ENCODE measurements around the gene WNT3. TPM values are rescaled to one million over a fixed set of nuclear protein-coding genes. Genes with fewer than 3 reads are reported as not detected.
"Not testable (repeated sequence)": the region's sequence is repeated elsewhere in the genome, so short reads cannot be mapped to it uniquely, and the experiment has no call there.

Gene WNT3
- total and polyA plus RNA-seq, 8 donors = 0.24 to 0.72 (median 0.38) TPM

- Histone ChIP-seq H3K36me3 (no peaks in the 10 kb centered on the region), H3K4me3 (peak overlapping the region in 1 of 4 donors; percentile 4)
- peak in 3 of 6 donors; percentile 11 to 60 (median 59) for DNase-seq
These were observed 48.7 kb downstream of the WNT3 start for GRCh38 chr17:46769531-46770438.

GRCh38 chr17:46768896-46769295 is 49.6 kb downstream of the WNT3 start:
- FAIRE-seq; intact Hi-C loops (cut with DNase I): not testable (repeated sequence)

More at GRCh38 chr17:46769531-46770438, 48.7 kb downstream of the WNT3 start:
- Histone ChIP-seq H3K27me3 (no peaks in the 10 kb centered on the region), H3K4me1 (peaks cover 7 to 8% (median 8%) of the 10 kb centered on the region in 3 donors), H3K9me3 (no peaks in the 10 kb centered on the region), H3K27ac (no peak overlapping the region)
- WGBS, 2 donors = 69 to 79% methylated on average over 56 of the region's 56 CpGs
- ATAC-seq (no peak), FAIRE-seq (no peak)
- no peak for TF ChIP-seq CTCF (IDR thresholded peaks at IDR 0.05)
- intact Hi-C loops (cut with DNase I) = no loop called here

GRCh38 chr17:46768540-46768870 is 50.0 kb downstream of the WNT3 start:
- ATAC-seq = no peak
- FAIRE-seq = no peak
- peaks cover 8 to 13% (median 10%) of the 10 kb centered on the region in 3 donors for H3K4me1 ChIP-seq

More at GRCh38 chr17:46768896-46769295, 49.6 kb downstream of the WNT3 start:
- H3K9me3 ChIP-seq, H3K27ac ChIP-seq, H3K36me3 ChIP-seq, H3K4me3 ChIP-seq, H3K27me3 ChIP-seq, ATAC-seq: not testable (repeated sequence)
- peak in 1 of 6 donors; percentile 12 for DNase-seq
- 95% methylated on average over 14 of the region's 14 CpGs for WGBS, 2 donors
- H3K4me1 ChIP-seq = peaks cover 8 to 13% (median 10%) of the 10 kb centered on the region in 3 donors

GRCh38 chr17:46766493-46767491 is 51.7 kb downstream of the WNT3 start:
- H3K36me3 ChIP-seq = no peaks in the 10 kb centered on the region
- no peaks in the 10 kb centered on the region for H3K27me3 ChIP-seq
- WGBS, 2 donors = 91 to 92% methylated on average over 21 of the region's 21 CpGs
- FAIRE-seq = no peak
- H3K9me3 ChIP-seq = no peaks in the 10 kb centered on the region
- peak in 2 of 6 donors; percentile 6 to 21 for DNase-seq
- H3K27ac ChIP-seq = no peak overlapping the region
- TF ChIP-seq CTCF (IDR thresholded peaks at IDR 0.05) = no peak
- ATAC-seq = no peak
- H3K4me3 ChIP-seq = no peak overlapping the region
- H3K4me1 ChIP-seq = peaks cover 8 to 13% (median 10%) of the 10 kb centered on the region in 3 donors
- intact Hi-C loops (cut with DNase I) = no loop called here

More at GRCh38 chr17:46768540-46768870, 50.0 kb downstream of the WNT3 start:
- intact Hi-C loops (cut with DNase I) = no loop called here
- 86 to 89% methylated on average over 15 of the region's 15 CpGs for WGBS, 2 donors
- Histone ChIP-seq H3K27me3 (no peaks in the 10 kb centered on the region), H3K36me3 (no peaks in the 10 kb centered on the region), H3K27ac (no peak overlapping the region), H3K9me3 (no peaks in the 10 kb centered on the region), H3K4me3 (no peak overlapping the region)
- TF ChIP-seq CTCF (IDR thresholded peaks at IDR 0.05) = no peak
- DNase-seq = peak in 2 of 6 donors; percentile 47 to 76

- Histone ChIP-seq H3K36me3 (no peaks in the 10 kb centered on the region), H3K9me3 (no peaks in the 10 kb centered on the region), H3K4me1 (peaks cover 8 to 13% (median 10%) of the 10 kb centered on the region in 3 donors), H3K27ac (no peak overlapping the region), H3K27me3 (no peaks in the 10 kb centered on the region), H3K4me3 (no peak overlapping the region)
- DNase-seq = peak in 3 of 6 donors; percentile 11 to 60 (median 53)
- 92 to 93% methylated on average over 12 of the region's 12 CpGs for whole genome bisulfite sequencing, 2 donors
- intact Hi-C loops (cut with DNase I) = no loop called here
- no peak for TF ChIP-seq CTCF (IDR thresholded peaks at IDR 0.05)
- no peak for FAIRE-seq
- peak in 2 of 4 donors; percentile 4 to 8 for ATAC-seq
These were observed 53.0 kb downstream of the WNT3 start for GRCh38 chr17:46765453-46765852.
